ENCODE results near the gene DYRK1A.
"Not testable (repeated sequence)": the region's sequence is repeated elsewhere in the genome, so short reads cannot be mapped to it uniquely, and the experiment has no call there.

Gene DYRK1A

GRCh38 chr21:37366482-37367316, at the start of gene DYRK1A:
DYRK1A (plus strand) TSS chr21:37366773; CDS start chr21:37420375, 53,602 bp downstream.
- peak within 1 kb of the TSS; percentile 90 for H3K4me3 ChIP-seq (ENCODE audit: low read depth, low read length)
- DNase-seq (ENCODE audit: low read depth): peak; percentile 99
- TF ChIP-seq CTCF (IDR thresholded peaks at IDR 0.05; ENCODE audit: low read depth, low read length) (no peak), MYC (IDR thresholded peaks at IDR 0.05; ENCODE audit: low read depth, low read length) (no peak), POLR2A (IDR thresholded peaks at IDR 0.05; ENCODE audit: extremely low read depth, insufficient read length) (peak; percentile 11)
- TF ChIP-seq, protein P1, sequence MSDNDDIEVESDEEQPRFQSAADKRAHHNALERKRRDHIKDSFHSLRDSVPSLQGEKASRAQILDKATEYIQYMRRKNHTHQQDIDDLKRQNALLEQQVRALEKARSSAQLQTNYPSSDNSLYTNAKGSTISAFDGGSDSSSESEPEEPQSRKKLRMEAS (IDR thresholded peaks at IDR 0.05; ENCODE audit: low read depth, low read length): peak; percentile 92

GRCh38 chr21:37319551-37319950, 47.0 kb upstream of the DYRK1A start:
- no peak for DNase-seq (ENCODE audit: low read depth)
- TF ChIP-seq, protein P1 (IDR thresholded peaks at IDR 0.05; ENCODE audit: low read depth, low read length): no peak
- TF ChIP-seq MYC (IDR thresholded peaks at IDR 0.05; ENCODE audit: low read depth, low read length): no peak
- no peak for TF ChIP-seq CTCF (IDR thresholded peaks at IDR 0.05; ENCODE audit: low read depth, low read length)
- no peak for TF ChIP-seq POLR2A (IDR thresholded peaks at IDR 0.05; ENCODE audit: extremely low read depth, insufficient read length)

DNA sequence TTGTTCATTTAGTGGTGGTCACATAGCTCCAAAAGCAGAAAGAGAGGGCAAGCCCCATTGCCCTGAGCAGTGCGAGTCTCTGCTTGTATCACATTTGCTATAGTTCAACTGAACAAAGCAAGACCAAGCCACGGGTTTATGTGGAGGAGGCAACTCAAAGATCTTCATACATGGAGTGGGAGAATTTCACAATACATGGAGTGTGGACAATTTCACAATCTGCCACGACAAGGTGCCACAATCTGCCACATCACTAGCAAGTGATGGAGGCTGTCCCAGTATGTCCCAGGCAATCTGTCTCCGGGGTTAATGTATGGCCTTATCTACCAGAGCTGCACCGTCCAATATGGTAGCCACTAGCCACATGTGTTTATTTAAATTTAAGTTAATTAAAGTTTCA, 44.5 kb upstream of the DYRK1A start:
- DNase-seq (ENCODE audit: low read depth): peak; percentile 12
- TF ChIP-seq CTCF (IDR thresholded peaks at IDR 0.05; ENCODE audit: low read depth, low read length) (no peak), MYC (IDR thresholded peaks at IDR 0.05; ENCODE audit: low read depth, low read length) (no peak), POLR2A (IDR thresholded peaks at IDR 0.05; ENCODE audit: extremely low read depth, insufficient read length) (no peak)
- TF ChIP-seq, protein P1 (IDR thresholded peaks at IDR 0.05; ENCODE audit: low read depth, low read length): no peak
- H3K4me3 ChIP-seq (ENCODE audit: low read depth, low read length): no peak overlapping the region

More at GRCh38 chr21:37319551-37319950, 47.0 kb upstream of the DYRK1A start:
- no peak overlapping the region for H3K4me3 ChIP-seq (ENCODE audit: low read depth, low read length)

DNA sequence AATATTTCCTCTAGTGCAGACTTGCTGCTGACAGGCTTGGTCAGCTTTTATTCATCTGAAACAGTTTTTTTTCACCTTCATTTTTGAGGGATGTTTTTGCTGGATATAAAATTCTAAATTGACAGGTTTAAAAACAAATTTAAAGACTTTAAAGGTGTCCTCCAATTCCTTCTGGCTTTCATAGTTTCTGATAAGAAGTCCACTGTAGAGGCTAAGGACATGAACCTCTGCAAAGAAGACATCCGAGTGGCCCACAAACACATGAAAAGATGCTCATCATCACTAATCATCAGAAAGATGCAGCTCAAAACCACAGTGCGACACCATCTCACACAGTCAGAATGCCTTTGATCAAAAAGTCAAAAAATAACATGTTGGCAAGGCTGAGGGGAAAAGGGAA, 42.0 kb upstream of the DYRK1A start:
- no peak overlapping the region for H3K4me3 ChIP-seq (ENCODE audit: low read depth, low read length)
- TF ChIP-seq CTCF (IDR thresholded peaks at IDR 0.05; ENCODE audit: low read depth, low read length) (no peak), MYC (IDR thresholded peaks at IDR 0.05; ENCODE audit: low read depth, low read length) (no peak), POLR2A (IDR thresholded peaks at IDR 0.05; ENCODE audit: extremely low read depth, insufficient read length) (no peak)
- TF ChIP-seq, protein P1 (IDR thresholded peaks at IDR 0.05; ENCODE audit: low read depth, low read length): no peak
- no peak for DNase-seq (ENCODE audit: low read depth)

GRCh38 chr21:37328147-37328546, 38.4 kb upstream of the DYRK1A start:
- not testable (repeated sequence) for H3K4me3 ChIP-seq (ENCODE audit: low read depth, low read length); DNase-seq (ENCODE audit: low read depth)

- no peak overlapping the region for H3K4me3 ChIP-seq (ENCODE audit: low read depth, low read length)
- TF ChIP-seq, protein P1 (IDR thresholded peaks at IDR 0.05; ENCODE audit: low read depth, low read length): no peak
- TF ChIP-seq POLR2A (IDR thresholded peaks at IDR 0.05; ENCODE audit: extremely low read depth, insufficient read length) (no peak), MYC (IDR thresholded peaks at IDR 0.05; ENCODE audit: low read depth, low read length) (no peak), CTCF (IDR thresholded peaks at IDR 0.05; ENCODE audit: low read depth, low read length) (no peak)
- no peak for DNase-seq (ENCODE audit: low read depth)
Observed at GRCh38 chr21:37331411-37331810, 35.2 kb upstream of the DYRK1A start.

Measured in NB4 (cell line).